ENCODE measurements around the gene CDK19.

GRCh38 chr6:110689275-110689935, 125.9 kb downstream of the CDK19 start:
- TF ChIP-seq LARP7 (IDR thresholded peaks at IDR 0.05), result no peak
- no peak for TF ChIP-seq CTCF (IDR thresholded peaks at IDR 0.05 in 2 of 3, conservative IDR thresholded peaks at IDR 0.05 in 1 of 3; ENCODE audit: insufficient read depth in 2 of 3, low read depth in 1 of 3, low read length in 3 of 3)
- no peak for TF ChIP-seq ZBTB8A (IDR thresholded peaks at IDR 0.05; ENCODE audit: partially characterized antibody)
- no peak for TF ChIP-seq RFX1 (IDR thresholded peaks at IDR 0.05)
- TF ChIP-seq SP1 (CRISPR knock-in tag; IDR thresholded peaks at IDR 0.05), result no peak
- TF ChIP-seq ZSCAN29 (IDR thresholded peaks at IDR 0.05), result no peak
- no peak for TF ChIP-seq ZBTB43 (CRISPR knock-in tag; IDR thresholded peaks at IDR 0.05)
- no peak for TF ChIP-seq RAD21 (CRISPR knock-in tag; conservative IDR thresholded peaks at IDR 0.05 in 1 of 2, IDR thresholded peaks at IDR 0.05 in 1 of 2)
- TF ChIP-seq RCOR1 (IDR thresholded peaks at IDR 0.05; ENCODE audit: borderline replicate concordance in 1 of 2, low read depth in 2 of 2, low read length in 2 of 2), result no peak
- no peak for TF ChIP-seq SRSF9 (IDR thresholded peaks at IDR 0.05; ENCODE audit: borderline replicate concordance, low read depth, low read length)
- TF ChIP-seq ZNF280A (IDR thresholded peaks at IDR 0.05; ENCODE audit: low read depth, partially characterized antibody), result no peak
- TF ChIP-seq ATF3 (IDR thresholded peaks at IDR 0.05), result no peak
- TF ChIP-seq ATF3 (CRISPR knock-in tag; conservative IDR thresholded peaks at IDR 0.05), result no peak
- TF ChIP-seq ZBTB49 (CRISPR knock-in tag; IDR thresholded peaks at IDR 0.05; ENCODE audit: borderline replicate concordance), result no peak
- no peak for TF ChIP-seq TEAD4 (IDR thresholded peaks at IDR 0.05; ENCODE audit: low read length)
- TF ChIP-seq TEAD4 (CRISPR knock-in tag; IDR thresholded peaks at IDR 0.05; ENCODE audit: borderline replicate concordance), result no peak

All from K562 (cell line).